WERI-Rb-1 (cell line): ENCODE results near the gene FAM43B.
A peak's percentile ranks its signal among the peaks of the same experiment; 100 is the strongest.

ENCODE experiments used
- DNase-seq: peaks from one replicate; pipeline ENCODE4 v3.0.0-alpha.2; 2020
- H3K27ac ChIP-seq: fragments of 250-450 bp; sonication (Bioruptor Pico); 2 replicates; pipeline ENCODE4 v1.5.1; 2020; ENCODE audit warnings: mild to moderate bottlenecking, moderate library complexity
- H3K27me3 ChIP-seq: fragments of 250-450 bp; sonication (Bioruptor Pico); 2 replicates; pipeline ENCODE4 v1.5.1; 2021; ENCODE audit warnings: mild to moderate bottlenecking, low read depth, moderate library complexity; ENCODE audit not compliant: insufficient read depth, severe bottlenecking
- H3K36me3 ChIP-seq: fragments of 250-450 bp; sonication (Bioruptor Pico); 2 replicates; pipeline ENCODE4 v1.5.1; 2020; ENCODE audit warnings: mild to moderate bottlenecking, moderate library complexity
- H3K4me3 ChIP-seq: 2 replicates; pipeline ENCODE4 v1.5.1; 2011; ENCODE audit warnings: low read depth, mild to moderate bottlenecking, control low read depth, low read length
- H3K9me3 ChIP-seq: fragments of 250-450 bp; sonication (Bioruptor Pico); 2 replicates; pipeline ENCODE4 v1.5.1; 2021; ENCODE audit warnings: mild to moderate bottlenecking, moderate library complexity; ENCODE audit not compliant: severe bottlenecking
- CTCF ChIP-seq: IDR thresholded peaks from 2 replicates; pipeline ENCODE4 v1.5.1; 2011; ENCODE audit warnings: low read depth, mild to moderate bottlenecking, control low read depth, inconsistent platforms, low read length

Gene FAM43B

GRCh38 chr1:20573987-20574386, 21.6 kb downstream of the FAM43B start:
- H3K27me3 ChIP-seq = peaks cover 8% of the 10 kb centered on the region

GRCh38 chr1:20574686-20575540, 22.5 kb downstream of the FAM43B start:
- Histone ChIP-seq H3K36me3 (no peaks in the 10 kb centered on the region), H3K9me3 (no peaks in the 10 kb centered on the region), H3K27ac (no peak overlapping the region), H3K27me3 (peaks cover 8% of the 10 kb centered on the region), H3K4me3 (no peak overlapping the region)
- TF ChIP-seq CTCF = peak; percentile 87
- peak; percentile 90 for DNase-seq

More at GRCh38 chr1:20573987-20574386, 21.6 kb downstream of the FAM43B start:
- Histone ChIP-seq H3K27ac (no peak overlapping the region), H3K36me3 (no peaks in the 10 kb centered on the region), H3K4me3 (no peak overlapping the region), H3K9me3 (no peaks in the 10 kb centered on the region)
- TF ChIP-seq CTCF = no peak
- DNase-seq = no peak

GRCh38 chr1:20575541-20576336, 23.4 kb downstream of the FAM43B start:
- H3K9me3 ChIP-seq = no peaks in the 10 kb centered on the region
- H3K36me3 ChIP-seq = no peaks in the 10 kb centered on the region
- no peak for TF ChIP-seq CTCF
- no peak overlapping the region for H3K27ac ChIP-seq
- DNase-seq = no peak
- H3K4me3 ChIP-seq = no peak overlapping the region
- H3K27me3 ChIP-seq = peaks cover 8% of the 10 kb centered on the region

- TF ChIP-seq CTCF = no peak
- H3K36me3 ChIP-seq = no peaks in the 10 kb centered on the region
- no peak overlapping the region for H3K27ac ChIP-seq
- H3K4me3 ChIP-seq = no peak overlapping the region
- H3K27me3 ChIP-seq = peaks cover 5% of the 10 kb centered on the region
- no peaks in the 10 kb centered on the region for H3K9me3 ChIP-seq
- DNase-seq = no peak
Measured at GRCh38 chr1:20578062-20578461, 25.7 kb downstream of the FAM43B start.

GRCh38 chr1:20578721-20579395, 26.5 kb downstream of the FAM43B start:
- Histone ChIP-seq H3K9me3 (no peaks in the 10 kb centered on the region), H3K36me3 (no peaks in the 10 kb centered on the region), H3K27me3 (no peaks in the 10 kb centered on the region), H3K27ac (no peak overlapping the region), H3K4me3 (no peak overlapping the region)
- DNase-seq = no peak
- no peak for TF ChIP-seq CTCF
